GM19351 (cell line): ENCODE data around the gene APCDD1L.
"Not testable (repeated sequence)": the region's sequence is repeated elsewhere in the genome, so short reads cannot be mapped to it uniquely, and the experiment has no call there.

Experiments
- ATAC-seq: cut with Tn5 transposase; IDR thresholded peaks from one replicate; pipeline ENCODE4 v1.9.1; 2021; ENCODE audit warnings: mild to moderate bottlenecking, moderate library complexity; ENCODE audit not compliant: unreplicated experiment

APCDD1L gene

DNA sequence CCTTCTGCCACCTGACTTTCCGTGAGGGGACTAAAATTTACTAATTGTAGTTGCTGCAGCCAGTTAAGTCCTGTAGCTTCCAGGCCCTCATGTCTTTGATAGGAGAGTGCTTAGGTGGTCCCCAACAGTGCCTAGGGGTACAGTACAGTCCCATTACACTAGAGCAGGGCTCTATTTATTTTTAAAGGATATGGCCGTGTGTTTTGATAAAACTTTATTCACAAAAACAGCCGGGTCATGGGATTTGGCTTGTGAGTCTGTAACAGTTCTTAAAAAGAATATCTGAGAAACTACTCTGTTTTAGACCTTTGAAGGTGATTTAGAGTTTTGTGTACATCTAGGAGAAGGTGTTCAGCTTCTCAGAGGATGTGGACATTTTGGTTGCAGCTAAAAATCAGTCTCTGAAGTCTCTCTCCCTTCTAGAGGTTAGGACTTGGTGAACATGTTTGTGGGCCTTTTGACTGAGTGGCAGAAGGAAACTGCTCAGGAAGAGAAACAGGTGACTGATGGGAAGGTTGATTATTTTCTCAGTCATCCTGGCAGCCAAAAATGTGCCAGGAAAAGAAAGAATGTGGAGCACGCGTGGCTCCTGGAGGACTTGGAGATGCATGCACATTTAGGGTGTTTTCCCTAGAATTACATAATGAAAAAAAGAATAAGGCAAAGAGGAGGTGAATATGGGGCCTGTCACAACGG, 68.8 kb downstream of the APCDD1L start:
- no peak for ATAC-seq

DNA sequence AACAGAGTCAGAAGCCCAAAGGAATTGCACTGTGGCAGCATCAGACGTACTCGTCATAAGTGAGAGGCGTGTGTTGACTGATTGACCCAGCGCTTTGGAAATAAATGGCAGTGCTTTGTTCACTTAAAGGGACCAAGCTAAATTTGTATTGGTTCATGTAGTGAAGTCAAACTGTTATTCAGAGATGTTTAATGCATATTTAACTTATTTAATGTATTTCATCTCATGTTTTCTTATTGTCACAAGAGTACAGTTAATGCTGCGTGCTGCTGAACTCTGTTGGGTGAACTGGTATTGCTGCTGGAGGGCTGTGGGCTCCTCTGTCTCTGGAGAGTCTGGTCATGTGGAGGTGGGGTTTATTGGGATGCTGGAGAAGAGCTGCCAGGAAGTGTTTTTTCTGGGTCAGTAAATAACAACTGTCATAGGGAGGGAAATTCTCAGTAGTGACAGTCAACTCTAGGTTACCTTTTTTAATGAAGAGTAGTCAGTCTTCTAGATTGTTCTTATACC, 70.4 kb downstream of the APCDD1L start:
- no peak for ATAC-seq

DNA sequence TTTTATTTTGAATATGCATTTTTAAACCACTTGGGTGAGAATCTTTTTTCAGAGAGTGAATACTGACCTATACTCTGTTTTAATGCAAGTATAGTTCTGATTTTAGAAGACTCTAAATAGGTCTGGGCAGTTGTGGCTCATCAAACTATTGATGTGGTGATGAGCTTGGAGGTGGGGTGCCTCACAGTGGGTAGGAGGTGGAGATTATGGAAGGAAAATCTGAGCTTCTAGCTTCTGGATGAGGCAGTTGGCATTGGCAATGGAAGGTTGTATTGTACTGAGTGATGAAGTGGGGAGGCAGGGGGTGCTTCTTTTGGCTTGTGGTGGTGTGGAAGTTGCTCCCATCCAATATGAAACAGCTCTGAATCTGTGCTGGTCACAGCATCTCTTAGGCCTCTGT, 73.5 kb downstream of the APCDD1L start:
- no peak for ATAC-seq

DNA sequence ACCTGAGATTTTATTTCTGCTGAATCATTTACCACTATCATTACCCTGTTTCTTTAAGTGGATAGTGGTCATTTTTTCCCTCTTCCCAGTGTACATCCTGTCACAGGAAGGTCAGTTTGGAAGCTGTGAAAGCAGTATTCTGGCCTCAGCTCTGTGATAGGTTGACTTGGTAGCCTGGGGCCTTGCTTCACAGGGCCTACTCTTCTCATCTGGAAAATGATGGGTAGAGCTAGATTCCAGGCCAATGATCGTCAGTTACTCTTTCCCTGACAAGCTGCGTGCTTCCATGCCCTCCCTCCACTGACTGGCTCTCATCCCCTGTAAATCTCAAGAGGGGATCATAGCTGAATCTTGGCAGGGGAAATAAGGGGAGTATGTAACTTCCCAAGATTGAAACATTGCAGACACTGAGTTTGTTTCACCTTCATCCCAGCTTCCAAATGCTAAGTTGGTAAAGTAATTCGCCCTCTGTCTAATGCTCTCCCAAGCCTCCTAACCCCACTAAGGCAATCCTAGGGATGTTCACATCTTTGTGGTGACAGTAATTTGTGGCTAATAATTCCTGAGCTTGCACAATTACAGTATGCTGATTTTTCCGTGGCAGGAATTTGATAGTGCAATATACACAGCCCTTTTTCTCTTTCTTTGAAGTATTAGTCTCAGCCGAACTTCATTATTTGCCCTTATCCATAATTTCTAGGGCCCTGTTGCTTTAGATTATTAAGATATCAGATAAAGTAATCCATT, 75.0 kb downstream of the APCDD1L start:
- ATAC-seq = no peak

DNA sequence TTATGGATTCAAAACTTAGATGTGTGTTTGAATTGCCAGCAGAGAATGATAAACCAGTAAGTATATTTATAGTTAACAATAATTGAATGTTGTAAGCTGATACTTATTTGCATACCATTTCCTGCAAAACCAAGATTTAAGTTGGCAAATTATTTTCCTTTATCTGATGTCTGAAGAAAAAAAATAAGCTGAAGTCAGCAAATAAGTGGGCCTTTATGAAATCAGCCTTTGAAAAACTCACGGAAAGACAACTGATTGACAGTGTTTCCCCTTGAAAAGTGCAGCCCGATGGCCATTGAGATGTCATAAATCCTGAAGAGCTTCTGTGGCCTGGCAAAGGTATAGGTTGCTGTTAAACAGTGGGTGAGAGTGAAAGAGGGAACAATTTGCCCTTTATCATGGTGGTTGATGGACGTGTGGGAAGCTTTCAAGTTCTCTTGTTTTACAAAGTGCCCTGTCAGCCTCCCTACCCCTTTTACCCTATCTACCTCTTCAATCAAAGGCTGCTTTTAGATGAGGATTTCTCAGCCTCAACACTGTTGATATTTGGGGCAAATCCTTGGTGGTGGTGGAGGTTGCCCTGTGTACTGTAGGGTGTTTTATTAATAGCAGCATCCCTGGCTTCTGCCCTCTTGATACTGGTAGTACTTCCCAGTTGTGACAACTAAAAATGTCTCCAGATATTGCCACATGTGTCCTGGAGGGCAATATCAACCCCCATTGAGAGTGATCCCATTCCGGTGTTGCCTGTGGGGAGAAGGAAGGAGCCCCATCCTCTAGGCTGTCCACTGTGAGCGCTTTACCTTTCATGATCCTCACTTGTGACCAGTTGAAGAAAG, 76.0 kb downstream of the APCDD1L start:
- no peak for ATAC-seq

DNA sequence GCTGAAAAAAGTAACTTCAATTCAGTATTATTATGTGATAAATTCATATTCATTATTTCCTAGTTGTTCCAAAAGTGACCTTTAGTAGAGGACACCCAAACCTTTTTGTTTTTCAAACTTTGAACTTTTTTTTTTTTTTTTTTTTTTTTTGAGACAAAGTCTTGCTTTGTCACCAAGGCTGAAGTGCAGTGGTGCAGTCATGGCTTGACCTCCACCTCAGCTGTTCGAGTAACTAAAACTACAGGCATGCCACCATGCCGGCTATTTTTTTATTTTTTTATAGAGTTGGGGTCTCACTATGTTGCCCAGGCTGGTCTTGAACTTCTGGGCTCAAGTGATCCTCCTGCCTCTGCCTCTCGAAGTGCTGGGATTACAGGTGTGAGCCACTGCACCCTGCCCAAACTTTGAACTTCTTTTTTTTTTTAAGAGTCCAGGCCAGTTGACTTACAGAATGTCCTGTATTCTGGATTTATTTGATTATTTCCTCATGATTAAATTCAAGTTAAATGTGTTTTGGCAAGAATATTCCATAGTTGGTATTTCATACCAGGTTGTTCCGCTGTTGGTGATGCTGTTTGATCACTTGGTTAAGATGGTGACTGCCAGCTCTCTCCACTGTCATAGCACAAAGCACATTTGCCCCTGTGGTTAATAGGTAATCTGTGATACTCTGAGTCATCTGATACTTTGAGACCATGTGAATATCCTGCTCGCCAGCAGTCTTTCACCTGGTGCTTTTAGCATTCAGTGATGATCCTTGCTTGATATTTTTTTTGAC, 78.1 kb downstream of the APCDD1L start:
- no peak for ATAC-seq

DNA sequence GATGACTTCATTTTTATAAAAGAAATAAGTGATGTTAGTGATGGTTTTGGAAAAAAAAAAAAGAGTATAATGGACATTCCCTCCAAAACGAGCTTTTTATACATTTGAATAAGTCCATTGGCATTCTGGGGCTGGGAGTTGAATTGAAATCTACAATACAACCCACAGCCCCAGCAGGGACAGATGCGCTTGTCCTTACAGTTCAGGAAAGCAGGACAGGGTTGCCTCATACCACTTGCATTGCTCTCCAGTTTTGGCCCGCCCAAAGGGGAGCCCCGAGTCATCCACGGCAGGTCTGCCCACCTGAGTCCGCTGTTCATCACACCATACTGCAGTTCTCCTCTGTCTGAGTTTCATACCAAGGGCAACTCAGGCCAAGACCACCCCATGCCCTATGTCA, 80.0 kb downstream of the APCDD1L start:
- ATAC-seq = no peak

DNA sequence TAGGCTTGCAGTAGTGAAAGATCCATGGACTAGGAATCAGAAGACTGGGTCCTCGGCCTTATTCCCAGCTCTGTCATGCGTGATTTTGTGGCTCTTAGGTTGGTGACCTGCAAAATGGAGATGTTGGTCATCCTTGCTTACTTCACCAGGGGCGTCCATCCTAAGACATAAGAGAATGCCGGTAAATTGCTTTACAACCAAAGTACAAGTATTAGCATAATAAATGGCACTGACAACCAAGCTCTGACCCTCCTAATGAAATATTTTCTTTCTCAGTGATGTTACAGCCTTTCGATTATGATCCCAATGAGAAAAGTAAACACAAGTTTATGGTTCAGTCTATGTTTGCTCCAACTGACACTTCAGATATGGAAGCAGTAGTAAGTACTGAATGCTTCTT, 80.9 kb downstream of the APCDD1L start:
- no peak for ATAC-seq

DNA sequence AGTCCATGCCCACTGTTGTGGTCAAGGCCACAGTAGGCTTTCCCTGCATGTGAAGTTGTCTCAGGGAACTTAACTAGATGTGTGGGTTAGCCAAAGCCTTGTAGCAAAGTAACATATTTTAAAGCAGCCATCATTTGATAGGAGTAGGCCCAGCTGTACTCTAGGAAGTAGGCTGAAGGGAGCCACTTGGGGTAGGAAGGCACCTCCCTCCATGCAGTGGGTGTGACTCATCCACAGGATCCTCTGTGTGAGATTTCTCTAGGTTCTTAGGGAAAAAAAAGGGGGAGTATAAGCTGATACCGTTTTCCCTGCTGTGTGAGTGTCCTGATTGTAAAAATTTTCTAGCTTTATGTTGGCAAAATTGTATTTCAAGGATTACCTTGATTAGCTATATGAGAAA, 81.4 kb downstream of the APCDD1L start:
- ATAC-seq = no peak

DNA sequence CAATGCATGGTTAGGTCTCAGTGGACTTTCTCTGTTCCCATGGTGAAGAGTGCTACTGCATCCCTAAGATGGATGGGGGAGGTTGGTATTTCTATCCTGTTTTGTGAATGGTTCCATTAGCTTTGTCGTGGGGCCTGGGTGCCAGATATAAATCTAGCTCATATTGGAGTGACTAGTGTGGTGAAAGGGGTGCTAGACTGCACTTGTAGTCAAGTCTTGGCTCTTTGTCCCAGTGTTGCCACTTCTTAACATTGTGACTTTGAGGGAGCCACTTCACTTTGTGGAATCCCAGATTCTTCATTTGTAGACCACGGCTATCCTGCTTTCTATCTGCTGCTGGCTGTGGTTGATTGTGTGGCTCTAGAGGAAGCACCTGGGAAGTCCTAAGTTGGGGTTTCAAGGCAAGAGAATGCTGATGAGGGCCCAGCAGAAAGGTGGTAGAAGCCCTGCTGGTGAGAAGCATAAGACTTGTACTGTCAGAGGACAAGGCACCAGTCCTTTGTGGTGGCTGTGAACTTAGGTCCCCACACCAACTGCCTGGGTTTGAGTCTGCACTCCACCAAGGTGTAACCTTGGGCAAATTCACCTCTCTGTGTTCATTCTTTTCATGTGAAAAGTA, 82.1 kb downstream of the APCDD1L start:
- no peak for ATAC-seq

DNA sequence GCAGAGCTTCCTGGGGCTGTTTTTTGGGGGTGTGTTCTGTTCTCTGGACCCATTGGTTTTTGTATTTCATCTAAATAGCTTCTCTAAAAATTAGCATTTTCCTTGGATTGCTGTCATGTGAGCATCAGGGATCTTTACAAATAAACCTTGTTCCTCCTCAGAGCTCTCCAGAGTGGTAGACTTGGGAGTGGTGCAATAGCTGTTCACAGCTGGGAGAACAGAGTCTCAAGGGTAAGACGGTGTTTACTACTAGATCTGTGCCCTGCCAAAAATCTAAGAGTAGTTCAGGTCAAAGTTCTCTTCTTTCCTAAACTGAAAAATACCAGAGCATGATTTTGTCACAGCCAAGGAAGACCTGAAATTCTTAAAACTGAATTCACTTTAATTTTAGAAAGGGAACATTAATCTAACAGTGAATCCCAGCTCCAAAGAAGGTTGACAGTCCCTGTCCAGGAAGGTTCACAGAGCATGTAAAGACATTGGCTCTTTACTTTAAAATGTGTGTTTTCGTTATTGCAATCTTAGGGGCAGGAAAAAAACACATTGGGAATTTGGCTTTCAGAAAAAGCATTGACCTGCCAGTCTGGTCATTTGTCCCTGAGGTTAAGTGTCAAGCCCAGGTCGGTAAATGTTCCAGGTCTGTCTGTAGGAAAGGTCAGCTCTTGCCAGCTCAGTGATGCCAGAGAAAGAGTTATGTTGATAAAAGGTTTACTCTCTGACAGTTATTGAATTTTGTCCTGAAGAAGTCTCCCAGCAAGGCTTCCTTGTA, 82.8 kb downstream of the APCDD1L start:
- ATAC-seq = no peak

DNA sequence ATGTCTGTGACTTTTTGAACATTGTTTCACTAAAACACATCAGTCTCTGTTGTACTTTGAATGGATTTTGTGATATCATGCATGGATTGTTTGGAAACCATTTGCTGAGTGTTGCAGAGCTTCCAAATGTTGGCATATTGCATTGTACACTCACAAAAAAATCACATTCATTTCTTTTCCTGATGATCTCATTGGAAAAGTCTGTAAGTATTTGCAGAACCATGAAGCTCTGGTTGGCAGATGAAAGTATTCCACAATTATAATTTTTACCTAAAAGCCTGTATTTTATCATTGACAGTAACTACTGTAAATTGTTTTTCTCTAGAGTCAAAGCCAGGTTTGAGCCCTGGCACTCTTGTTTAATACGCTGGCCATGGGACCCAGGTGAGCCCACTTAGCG, 84.1 kb downstream of the APCDD1L start:
- ATAC-seq = no peak

DNA sequence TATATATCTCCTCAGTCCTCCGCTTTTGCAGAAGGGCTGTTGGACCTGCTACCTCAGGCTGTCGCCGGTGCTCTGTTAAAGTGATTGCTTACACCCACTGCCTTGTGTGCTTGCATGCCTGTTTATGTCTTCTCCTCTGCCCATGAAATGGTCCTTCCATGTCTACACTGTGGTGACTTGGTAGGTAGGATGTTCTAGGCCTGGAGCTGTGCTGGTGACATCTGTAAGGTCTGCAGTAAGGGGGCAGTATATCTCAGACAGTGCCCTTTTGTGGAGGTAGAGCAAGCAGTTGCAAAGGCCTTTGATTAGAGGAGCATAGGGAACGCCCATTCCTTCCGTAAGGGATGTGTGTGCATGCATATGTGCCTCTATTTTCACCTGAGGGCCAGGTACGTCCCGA, 85.9 kb downstream of the APCDD1L start:
- no peak for ATAC-seq

DNA sequence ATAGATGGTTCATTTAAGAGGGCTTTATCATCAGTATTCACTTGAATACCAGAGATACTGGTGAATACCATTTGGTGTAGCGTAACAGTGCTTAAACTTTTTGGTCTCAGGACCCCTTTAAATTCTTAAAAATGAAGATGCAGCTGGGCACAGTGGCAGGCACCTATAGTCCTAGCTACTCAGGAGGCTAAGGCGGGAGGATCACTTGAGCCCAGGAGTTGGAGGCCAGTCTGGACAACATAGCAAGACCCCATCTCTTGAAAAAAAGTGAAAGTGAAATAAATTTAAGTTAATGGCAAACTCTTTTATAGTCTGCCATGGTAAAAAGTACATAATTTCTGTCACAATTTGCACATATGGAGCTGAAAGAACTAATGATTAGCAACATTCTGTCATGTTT, 86.8 kb downstream of the APCDD1L start:
- no peak for ATAC-seq

DNA sequence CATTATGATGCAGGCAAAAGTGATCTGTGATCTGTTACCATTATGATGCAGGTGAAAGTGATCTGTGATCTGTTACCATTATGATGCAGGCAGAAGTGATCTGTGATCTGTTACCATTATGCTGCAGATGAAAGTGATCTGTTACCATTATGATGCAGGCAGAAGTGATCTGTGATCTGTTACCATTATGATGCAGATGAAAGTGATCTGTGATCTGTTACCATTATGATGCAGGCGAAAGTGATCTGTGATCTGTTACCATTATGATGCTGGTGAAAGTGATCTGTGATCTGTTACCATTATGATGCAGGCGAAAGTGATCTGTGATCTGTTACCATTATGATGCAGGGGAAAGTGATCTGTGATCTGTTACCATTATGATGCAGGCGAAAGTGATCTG, 87.6 kb downstream of the APCDD1L start:
- ATAC-seq = not testable (repeated sequence)

DNA sequence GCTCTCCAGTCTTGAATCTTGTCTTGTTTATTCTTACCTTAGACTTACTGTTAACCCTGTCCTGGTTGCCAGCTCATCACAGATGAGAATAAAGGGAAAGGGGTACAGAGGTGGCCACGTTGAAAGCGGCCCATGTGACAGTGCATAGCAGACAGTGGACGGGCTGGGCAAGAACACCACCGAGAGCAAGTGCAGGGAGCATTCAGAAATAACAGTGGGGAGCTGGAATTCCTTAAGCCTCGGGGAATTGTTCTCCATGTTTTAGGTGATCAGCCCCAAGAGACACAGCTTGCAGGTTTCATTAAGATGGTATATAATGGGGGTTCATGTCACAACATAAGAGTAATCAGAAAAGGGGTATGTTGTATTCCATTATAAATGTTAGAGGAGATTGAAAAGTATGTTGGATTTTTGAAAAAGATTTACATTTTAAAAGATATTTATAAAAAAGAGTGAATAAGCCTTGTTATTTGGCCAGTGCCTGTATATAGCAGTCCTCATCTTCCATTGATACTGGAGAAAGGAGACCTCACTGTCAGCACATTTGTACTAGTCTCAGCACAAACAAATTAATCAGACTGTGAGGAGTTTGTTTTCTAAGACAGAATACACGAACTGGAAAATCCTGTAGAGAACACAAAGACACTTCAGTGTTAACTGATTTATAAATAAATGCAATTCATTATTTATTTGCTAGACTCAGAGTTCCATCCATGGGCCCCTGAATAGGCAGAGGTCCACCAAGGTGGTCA, 90.8 kb downstream of the APCDD1L start:
- no peak for ATAC-seq

DNA sequence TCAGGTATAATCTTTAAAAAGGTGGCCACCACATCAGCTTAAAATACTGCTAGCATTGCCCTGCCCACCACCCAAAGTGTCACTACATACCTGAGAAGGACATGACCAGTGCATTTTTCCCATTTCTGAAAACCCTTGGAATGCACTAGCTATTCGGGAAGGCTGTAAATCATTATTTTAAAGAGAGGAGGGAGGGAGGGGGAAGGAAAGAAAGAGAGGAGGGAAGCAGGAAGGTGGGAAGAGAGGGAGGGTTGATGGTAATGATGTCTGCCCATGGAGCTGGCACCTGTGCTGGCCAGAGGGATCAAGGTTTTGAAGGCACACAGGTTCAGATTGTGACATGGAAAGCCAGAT, 93.7 kb downstream of the APCDD1L start:
- no peak for ATAC-seq

DNA sequence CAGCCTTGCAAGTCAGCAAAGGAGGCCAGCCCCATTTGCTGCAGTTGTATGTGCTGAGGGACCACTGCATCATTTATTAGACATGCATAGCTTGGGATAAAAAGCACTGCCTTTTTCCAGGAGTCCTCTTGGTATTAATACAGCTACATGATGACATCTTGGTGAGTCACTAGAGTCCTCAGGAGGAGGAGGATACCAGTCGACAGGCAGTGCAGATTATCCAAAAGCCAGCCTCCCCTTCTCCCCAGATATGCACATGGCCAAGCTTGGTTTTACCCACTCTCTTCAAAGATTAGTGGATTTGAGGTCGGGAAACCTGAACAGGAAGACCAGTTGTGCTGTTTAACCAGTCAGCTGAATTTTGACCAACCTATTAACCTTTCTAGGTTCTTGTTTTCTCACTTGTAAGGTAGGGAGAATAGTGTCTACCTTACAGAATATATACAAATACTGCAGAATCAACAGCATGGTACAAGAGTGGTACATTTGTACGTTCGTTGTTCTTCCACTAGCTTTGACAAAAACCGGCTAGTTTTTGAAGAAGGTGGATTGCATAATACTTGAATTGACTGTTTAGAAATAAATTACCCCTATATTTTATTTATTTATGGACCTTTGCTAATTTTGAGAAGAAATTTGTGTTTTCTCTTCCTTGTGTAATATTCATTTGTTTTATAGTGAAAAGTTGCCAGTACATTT, 94.3 kb downstream of the APCDD1L start:
- no peak for ATAC-seq
